Esophagus (tissue), 2 donors: ENCODE measurements around the gene HSCB. TPM values are rescaled to one million over a fixed set of nuclear protein-coding genes. Genes with fewer than 3 reads are reported as not detected.

Experiments used
- H3K27ac ChIP-seq, 2 donors: one replicate each; pipeline ENCODE4 v1.5.1; 2013; ENCODE audit warnings: low read depth in 2 of 2, mild to moderate bottlenecking in 2 of 2, inconsistent platforms in 1 of 2, low read length in 1 of 2, moderate library complexity in 1 of 2
- H3K27me3 ChIP-seq, 2 donors: one replicate each; pipeline ENCODE4 v1.6.1; 2013; ENCODE audit warnings: low read length in 2 of 2, control low read depth in 1 of 2, mild to moderate bottlenecking in 1 of 2; ENCODE audit not compliant: insufficient read depth in 2 of 2, control insufficient read depth in 1 of 2
- H3K36me3 ChIP-seq, 2 donors: one replicate each; pipeline ENCODE4 v1.6.1; 2013; ENCODE audit warnings: low read length in 1 of 2; ENCODE audit not compliant: control insufficient read depth in 2 of 2, insufficient read depth in 2 of 2
- H3K4me1 ChIP-seq, 2 donors: one replicate each; pipeline ENCODE4 v1.6.1; 2013; ENCODE audit warnings: low read length in 1 of 2; ENCODE audit not compliant: control insufficient read depth in 2 of 2, insufficient read depth in 2 of 2
- H3K4me3 ChIP-seq, 2 donors: one replicate each; pipeline ENCODE4 v1.5.1; 2013; ENCODE audit warnings: low read length in 2 of 2, mild to moderate bottlenecking in 2 of 2, low read depth in 1 of 2, moderate library complexity in 1 of 2
- H3K9me3 ChIP-seq, 2 donors: one replicate each; pipeline ENCODE4 v1.6.1; 2013; ENCODE audit warnings: mild to moderate bottlenecking in 2 of 2, low read depth in 1 of 2, low read length in 1 of 2, moderate library complexity in 1 of 2; ENCODE audit not compliant: control insufficient read depth in 2 of 2, insufficient read depth in 1 of 2
- WGBS, 2 donors: extraction: QIAGEN DNeasy Blood & Tissue Kit; methylation state at CpG; one replicate each; pipeline ENCODE4 v1.1.7; 2013; 5-methylcytosine and 5-hydroxymethylcytosine counted together
- polyA plus RNA-seq, 2 donors: library from polyadenylated mRNA; stranded (reverse); fragments of 200-250 nt; gene quantifications; one replicate each; pipeline ENCODE4 v1.2.3, GENCODE V29; 2013
- donor health status: healthy with polysubstance abuse.
- donor health status: Bipolar disorder and iron deficiency.

The HSCB gene
- polyA plus RNA-seq, 2 donors, result 10.4 to 11.4 TPM

DNA sequence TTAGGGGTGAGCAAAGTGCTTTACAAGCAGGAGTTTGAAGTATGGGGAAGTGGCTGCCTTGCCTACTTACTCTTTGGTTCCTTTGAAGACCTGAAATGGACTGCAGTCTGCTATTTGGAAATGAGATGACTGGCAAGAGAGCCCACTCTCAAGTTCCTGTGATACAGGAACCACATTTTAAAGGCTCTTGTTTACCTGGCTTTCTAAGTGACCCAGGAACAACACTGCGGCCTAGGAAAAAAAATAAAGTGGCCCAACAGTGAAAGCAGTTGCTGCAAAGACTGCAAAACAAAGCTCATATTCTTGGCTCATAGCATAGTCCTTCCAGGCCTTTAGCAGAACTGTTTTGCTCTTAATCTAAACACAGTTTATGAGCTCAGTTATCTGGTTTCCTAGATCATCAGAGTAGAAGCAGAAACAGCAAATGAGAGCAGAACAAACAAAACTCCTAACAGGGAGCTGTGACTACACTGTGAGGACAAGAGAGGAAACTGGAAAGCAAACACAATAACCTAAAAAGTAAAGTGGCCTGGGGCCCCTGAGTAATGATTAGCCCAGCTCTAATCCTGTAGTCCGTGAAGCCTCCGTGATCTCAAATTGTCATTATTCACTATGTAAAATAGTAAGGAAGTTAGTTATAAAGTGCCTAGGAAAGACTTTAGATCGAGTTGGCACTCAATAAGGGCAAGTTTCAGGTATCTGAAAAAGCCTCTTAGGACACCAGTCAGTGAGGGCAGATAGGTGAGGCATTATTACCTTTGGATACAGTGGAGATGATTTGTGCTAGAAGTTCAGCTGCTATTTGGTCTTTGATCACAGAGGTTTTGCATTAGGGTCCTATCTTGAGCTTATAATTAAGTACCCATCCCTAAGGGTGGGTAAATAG is 42.2 kb downstream of the HSCB start:
- Histone ChIP-seq H3K27ac (no peak overlapping the region), H3K36me3 (peaks cover 12 to 17% of the 10 kb centered on the region in 2 donors), H3K27me3 (no peaks in the 10 kb centered on the region), H3K4me1 (no peaks in the 10 kb centered on the region), H3K4me3 (no peak overlapping the region), H3K9me3 (no peaks in the 10 kb centered on the region)
- 56 to 72% methylated on average over 4 of the region's 4 CpGs for whole genome bisulfite sequencing, 2 donors

DNA sequence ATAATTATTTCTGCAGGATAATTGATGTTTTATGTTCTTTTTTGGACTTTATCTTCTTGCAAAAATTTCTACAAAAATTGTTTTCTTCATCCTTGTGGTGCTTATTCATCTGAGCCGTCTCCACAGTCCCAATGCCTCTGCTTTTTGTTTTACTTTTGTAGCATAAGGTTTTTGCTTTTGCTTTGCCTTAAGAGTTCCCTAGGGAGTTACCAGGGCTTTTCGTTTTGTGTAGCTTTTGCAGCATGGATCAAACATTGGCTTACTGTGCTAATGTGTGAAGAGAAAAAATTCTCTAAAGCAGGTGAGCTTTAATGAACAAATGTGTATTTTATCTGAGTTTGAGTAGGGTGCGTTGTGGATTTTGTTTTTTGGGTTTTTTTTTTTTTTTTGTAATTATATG is 46.8 kb downstream of the HSCB start:
- Histone ChIP-seq H3K27ac (no peak overlapping the region), H3K4me1 (no peaks in the 10 kb centered on the region), H3K27me3 (no peaks in the 10 kb centered on the region), H3K4me3 (no peak overlapping the region), H3K9me3 (no peaks in the 10 kb centered on the region), H3K36me3 (peaks cover 11% of the 10 kb centered on the region in 2 donors)
- 65 to 71% methylated on average over 3 of the region's 3 CpGs for WGBS, 2 donors

DNA sequence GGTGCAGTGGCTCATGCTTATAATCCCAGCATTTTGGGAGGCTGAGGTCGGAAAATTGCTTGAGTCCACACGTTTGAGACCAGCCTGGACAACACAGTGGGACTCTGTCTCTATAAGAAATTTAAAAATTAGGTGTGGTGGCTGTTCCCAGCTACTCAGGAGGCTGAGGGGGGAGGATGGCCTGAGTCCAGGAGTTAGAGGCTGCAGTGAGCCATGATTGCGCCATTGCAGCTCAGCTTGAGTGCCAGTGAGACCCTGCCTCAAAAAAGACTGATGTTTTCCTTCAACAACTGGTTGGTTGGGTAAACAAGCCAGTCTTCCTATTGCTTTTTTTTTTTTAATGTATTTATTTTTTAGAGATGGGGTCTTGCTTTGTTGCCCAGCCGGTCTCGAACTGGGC is 49.3 kb downstream of the HSCB start:
- Histone ChIP-seq H3K9me3 (no peaks in the 10 kb centered on the region), H3K27me3 (no peaks in the 10 kb centered on the region), H3K4me1 (no peaks in the 10 kb centered on the region), H3K27ac (no peak overlapping the region), H3K4me3 (no peak overlapping the region), H3K36me3 (peaks cover 10 to 11% of the 10 kb centered on the region in 2 donors)
- 95 to 96% methylated on average over 5 of the region's 5 CpGs for WGBS, 2 donors

DNA sequence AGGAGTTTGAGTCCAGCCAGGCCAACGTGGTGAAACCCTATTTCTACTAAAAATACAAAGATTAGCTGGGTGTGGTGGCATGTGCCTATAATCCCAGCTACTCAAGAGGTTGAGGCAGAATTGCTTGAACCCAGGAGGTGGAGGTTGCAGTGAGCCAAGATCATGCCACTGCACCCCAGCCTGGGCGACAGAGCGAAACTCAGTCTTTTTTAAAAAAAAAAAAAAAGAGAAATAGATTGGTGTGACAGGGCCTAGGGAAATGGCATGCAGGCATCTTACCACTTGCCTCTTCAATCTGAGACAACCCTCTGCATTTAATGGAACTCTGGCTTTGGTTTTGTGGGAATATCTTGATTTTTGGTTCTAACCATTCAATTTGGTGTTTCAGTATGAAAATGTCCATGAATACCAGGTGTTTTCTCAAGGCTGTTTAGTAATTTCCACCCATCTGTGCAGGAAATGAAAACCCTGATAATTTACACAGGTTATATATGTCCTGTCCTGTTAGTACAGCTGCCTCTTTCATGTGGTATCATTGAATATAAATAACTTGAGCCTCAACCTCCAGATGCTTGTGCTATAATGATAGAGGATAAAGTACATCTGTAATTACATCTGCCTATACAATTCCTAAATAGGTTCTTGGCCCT is 50.1 kb downstream of the HSCB start:
- peaks cover 11 to 15% of the 10 kb centered on the region in 2 donors for H3K36me3 ChIP-seq
- H3K4me3 ChIP-seq, result no peak overlapping the region
- no peaks in the 10 kb centered on the region for H3K9me3 ChIP-seq
- WGBS, 2 donors, result 58 to 66% methylated on average over 3 of the region's 3 CpGs
- no peaks in the 10 kb centered on the region for H3K27me3 ChIP-seq
- H3K4me1 ChIP-seq, result no peaks in the 10 kb centered on the region
- H3K27ac ChIP-seq, result no peak overlapping the region

DNA sequence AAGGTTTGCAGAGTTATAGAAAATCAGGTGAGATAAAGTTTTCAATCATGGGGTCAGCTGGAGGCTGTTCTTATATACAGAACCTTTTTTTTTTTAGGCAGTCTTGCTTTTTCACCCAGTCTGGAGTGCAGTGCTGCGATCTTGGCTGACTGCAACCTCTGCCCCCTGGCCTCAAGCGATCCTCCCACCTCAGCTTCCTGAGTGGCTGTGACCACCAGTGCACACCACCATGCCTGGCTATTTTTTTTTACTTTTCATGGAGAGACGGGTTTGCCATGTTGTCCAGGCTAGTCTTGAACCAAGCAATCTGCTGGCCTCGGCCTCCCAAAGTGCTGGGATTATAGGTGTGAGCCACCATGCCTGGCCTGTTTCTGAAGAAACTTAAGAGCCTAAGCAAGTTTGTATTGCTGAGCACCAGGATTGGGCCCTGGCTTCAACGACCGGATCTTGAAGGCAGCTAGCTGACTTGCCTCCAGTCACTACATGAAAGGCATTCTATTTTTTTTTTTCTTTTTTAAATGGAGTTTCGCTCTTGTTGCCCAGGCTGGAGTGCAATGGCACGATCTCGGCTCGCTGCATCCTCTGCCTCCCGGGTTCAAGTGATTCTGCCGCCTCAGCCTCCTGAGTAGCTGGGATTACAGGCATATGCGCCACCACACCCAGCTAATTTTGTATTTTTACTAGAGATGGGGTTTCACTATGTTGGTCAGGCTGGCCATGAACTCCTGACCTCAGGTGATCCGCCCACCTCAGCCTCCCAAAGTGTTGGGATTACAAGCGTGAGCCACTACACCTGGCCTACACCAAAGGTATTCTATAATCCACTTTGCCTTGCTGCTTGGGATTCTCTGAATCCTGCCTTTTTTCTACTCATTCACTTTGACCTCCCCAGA is 50.9 kb downstream of the HSCB start:
- WGBS, 2 donors, result 72 to 90% methylated on average over 15 of the region's 15 CpGs
- no peak overlapping the region for H3K27ac ChIP-seq
- H3K9me3 ChIP-seq, result no peaks in the 10 kb centered on the region
- no peak overlapping the region for H3K4me3 ChIP-seq
- H3K27me3 ChIP-seq, result no peaks in the 10 kb centered on the region
- no peaks in the 10 kb centered on the region for H3K4me1 ChIP-seq
- peaks cover 15% of the 10 kb centered on the region in 2 donors for H3K36me3 ChIP-seq

DNA sequence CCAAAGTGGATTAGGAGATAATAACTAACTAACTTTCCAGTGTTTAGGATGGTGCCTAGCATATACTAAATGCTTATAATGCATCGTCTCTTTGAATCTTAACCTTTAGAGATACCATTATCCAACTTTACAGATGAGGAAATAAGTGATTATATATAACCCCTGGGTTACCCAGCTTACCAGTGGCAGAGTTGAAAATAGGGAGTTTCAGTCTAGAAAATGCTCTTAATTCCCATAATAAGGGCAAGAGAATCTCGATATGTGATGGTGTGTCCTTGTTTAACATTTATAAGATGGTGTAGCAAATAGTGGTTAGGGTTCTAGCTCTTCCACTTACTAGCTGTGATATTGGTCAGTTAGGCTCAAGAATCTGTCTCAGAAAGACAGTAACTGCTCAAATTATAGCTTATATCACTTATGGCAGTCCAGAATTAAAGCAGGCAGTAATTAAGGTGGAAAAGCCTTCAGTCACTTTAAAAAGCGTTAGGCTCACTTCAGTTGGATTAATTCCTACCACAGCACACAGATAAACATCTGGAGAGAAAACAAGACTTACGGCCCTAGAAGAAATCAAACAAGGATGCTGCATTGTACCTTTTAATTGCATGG is 52.2 kb downstream of the HSCB start:
- 73 to 82% methylated on average over 4 of the region's 4 CpGs for WGBS, 2 donors
- Histone ChIP-seq H3K36me3 (peaks cover 15 to 18% of the 10 kb centered on the region in 2 donors), H3K4me1 (no peaks in the 10 kb centered on the region), H3K9me3 (no peaks in the 10 kb centered on the region), H3K27ac (no peak overlapping the region), H3K27me3 (no peaks in the 10 kb centered on the region), H3K4me3 (no peak overlapping the region)

DNA sequence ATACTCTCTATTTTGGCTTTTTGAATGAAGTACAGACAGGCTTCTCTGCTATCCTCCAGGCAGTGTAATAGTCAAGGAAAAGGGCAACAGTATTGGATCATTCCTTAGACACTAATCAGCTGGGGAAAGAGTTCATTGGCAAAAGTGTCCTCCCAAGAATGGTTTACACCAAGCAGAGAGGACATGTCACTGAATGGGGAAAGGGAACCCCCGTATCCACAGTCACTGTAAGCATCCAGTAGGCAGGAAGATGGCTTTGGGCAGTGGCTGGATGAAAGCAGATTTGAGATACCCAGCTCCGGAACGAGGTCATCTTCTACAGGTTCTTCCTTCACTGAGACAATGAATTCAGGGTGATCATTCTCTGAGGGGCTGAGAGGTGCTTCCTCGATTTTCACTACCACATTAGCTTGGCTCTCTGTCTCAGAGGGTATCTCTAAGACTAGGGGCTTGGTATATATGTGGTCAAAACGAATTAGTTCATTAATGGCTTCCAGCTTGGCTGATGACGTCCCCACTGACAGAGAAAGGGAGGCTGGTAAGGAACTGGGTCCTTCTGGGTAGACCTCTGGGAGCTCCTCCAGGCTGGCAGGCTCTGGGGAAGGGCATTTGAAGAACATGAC is 53.3 kb downstream of the HSCB start:
- Histone ChIP-seq H3K4me3 (no peak overlapping the region), H3K27me3 (no peaks in the 10 kb centered on the region), H3K4me1 (no peaks in the 10 kb centered on the region), H3K27ac (no peak overlapping the region), H3K9me3 (no peaks in the 10 kb centered on the region), H3K36me3 (peaks cover 15 to 18% of the 10 kb centered on the region in 2 donors)
- 66 to 82% methylated on average over 6 of the region's 6 CpGs for WGBS, 2 donors

DNA sequence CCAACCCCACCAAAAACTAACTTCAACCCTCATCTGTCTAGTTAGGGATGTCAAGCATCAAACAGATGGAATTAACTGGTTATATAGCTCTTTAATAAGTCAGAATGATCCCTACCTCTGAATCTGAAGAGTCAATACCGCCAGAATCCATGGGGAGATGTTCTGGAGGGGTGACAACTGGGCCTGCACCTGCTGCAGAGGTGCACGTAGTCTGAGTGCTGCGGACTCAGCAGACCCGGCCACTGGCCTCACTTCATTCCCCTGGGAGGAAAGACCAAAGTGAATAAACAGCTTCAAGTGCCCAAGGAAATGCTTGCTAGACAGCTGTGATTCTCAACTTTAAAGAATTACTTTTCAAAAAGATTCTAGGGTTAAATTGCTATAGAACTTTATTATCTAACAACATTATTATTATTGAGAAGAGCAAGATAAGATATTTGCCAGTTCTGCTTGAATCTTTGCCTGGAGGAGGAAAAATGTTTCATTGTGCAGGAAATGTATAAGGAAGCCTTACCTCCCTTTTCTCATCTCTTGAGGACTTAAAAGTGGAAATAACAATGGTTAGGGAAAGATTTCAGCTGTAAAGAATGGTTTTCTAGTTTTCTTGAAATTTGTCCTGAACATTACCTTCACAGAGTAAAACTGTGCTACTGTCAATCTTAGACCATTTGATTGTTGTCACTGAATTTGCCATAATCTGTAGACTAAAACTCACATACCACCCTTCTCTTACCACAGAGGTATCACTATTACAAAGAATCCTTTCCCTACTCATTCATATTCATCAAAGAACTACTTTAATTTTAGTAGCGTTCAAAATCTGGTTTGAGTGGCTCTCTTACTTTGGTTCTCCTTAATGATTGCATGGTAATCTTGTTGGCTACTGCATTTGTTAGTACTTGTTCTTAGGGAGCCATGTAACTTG is 54.4 kb downstream of the HSCB start:
- WGBS, 2 donors, result 76 to 82% methylated on average over 5 of the region's 5 CpGs
- H3K9me3 ChIP-seq, result no peaks in the 10 kb centered on the region
- no peaks in the 10 kb centered on the region for H3K27me3 ChIP-seq
- H3K4me3 ChIP-seq, result no peak overlapping the region
- no peak overlapping the region for H3K27ac ChIP-seq
- H3K4me1 ChIP-seq, result no peaks in the 10 kb centered on the region
- H3K36me3 ChIP-seq, result peaks cover 15 to 18% of the 10 kb centered on the region in 2 donors
